ENCODE data around the gene CHN1.

Gene CHN1

GRCh38 chr2:174888646-174889271 lies 116.4 kb downstream of the CHN1 start:
- no peak for DNase-seq (ENCODE audit: low read depth)
- no peak for TF ChIP-seq CTCF (conservative IDR thresholded peaks at IDR 0.05; ENCODE audit: low read length)
- H3K4me3 ChIP-seq (ENCODE audit: low read length): no peak overlapping the region

- TF ChIP-seq CTCF (conservative IDR thresholded peaks at IDR 0.05; ENCODE audit: low read length): no peak
- DNase-seq (ENCODE audit: low read depth): no peak
- H3K4me3 ChIP-seq (ENCODE audit: low read length): no peak overlapping the region
Observed at GRCh38 chr2:174888146-174888545, 117.0 kb downstream of the CHN1 start.

GRCh38 chr2:174882416-174882815 lies 122.8 kb downstream of the CHN1 start:
- no peak overlapping the region for H3K4me3 ChIP-seq (ENCODE audit: low read length)
- no peak for DNase-seq (ENCODE audit: low read depth)
- no peak for TF ChIP-seq CTCF (conservative IDR thresholded peaks at IDR 0.05; ENCODE audit: low read length)

- no peak overlapping the region for H3K4me3 ChIP-seq (ENCODE audit: low read length)
- DNase-seq (ENCODE audit: low read depth): no peak
- no peak for TF ChIP-seq CTCF (conservative IDR thresholded peaks at IDR 0.05; ENCODE audit: low read length)
Observed at GRCh38 chr2:174881678-174882077, 123.5 kb downstream of the CHN1 start.

- TF ChIP-seq CTCF (conservative IDR thresholded peaks at IDR 0.05; ENCODE audit: low read length): no peak
- peak; percentile 38 for DNase-seq (ENCODE audit: low read depth)
- peak overlapping the region; percentile 29 for H3K4me3 ChIP-seq (ENCODE audit: low read length)
Observed at GRCh38 chr2:174878537-174879147, 126.5 kb downstream of the CHN1 start.

GRCh38 chr2:174877751-174878150 lies 127.4 kb downstream of the CHN1 start:
- H3K4me3 ChIP-seq (ENCODE audit: low read length): no peak overlapping the region
- no peak for DNase-seq (ENCODE audit: low read depth)
- no peak for TF ChIP-seq CTCF (conservative IDR thresholded peaks at IDR 0.05; ENCODE audit: low read length)

GRCh38 chr2:174877301-174877700 lies 127.9 kb downstream of the CHN1 start:
- no peak for TF ChIP-seq CTCF (conservative IDR thresholded peaks at IDR 0.05; ENCODE audit: low read length)
- DNase-seq (ENCODE audit: low read depth): no peak
- no peak overlapping the region for H3K4me3 ChIP-seq (ENCODE audit: low read length)
